Activated T-helper 17 cell treated with anti-CD3 and anti-CD28 coated beads, Interleukin-2, amount 50 U/mL, for 72 hours (primary cell): ENCODE data around the gene PI4KB. TPM values are rescaled to one million over a fixed set of nuclear protein-coding genes. Genes with fewer than 3 reads are reported as not detected.
A peak's percentile ranks its signal among the peaks of the same experiment; 100 is the strongest.

Experiments used
- ATAC-seq: fragments of 150-1000 bp; cut with Tn5 transposase; replicated peaks from 2 replicates; pipeline ENCODE4 v1.10.0; 2021; ENCODE audit warnings: mild to moderate bottlenecking, moderate library complexity
- H3K27ac Mint-ChIP-seq: one replicate; pipeline ENCODE4 v1.8.0; 2022; ENCODE audit warnings: mixed read lengths
- H3K27me3 Mint-ChIP-seq: one replicate; pipeline ENCODE4 v1.8.0; 2022; ENCODE audit warnings: mixed read lengths
- H3K36me3 Mint-ChIP-seq: one replicate; pipeline ENCODE4 v1.8.0; 2022; ENCODE audit warnings: low read depth, mild to moderate bottlenecking, mixed read lengths
- H3K4me1 Mint-ChIP-seq: one replicate; pipeline ENCODE4 v1.8.0; 2022; ENCODE audit warnings: mixed read lengths
- H3K4me3 Mint-ChIP-seq: one replicate; pipeline ENCODE4 v1.8.0; 2022; ENCODE audit warnings: mild to moderate bottlenecking, mixed read lengths
- H3K9me3 Mint-ChIP-seq: one replicate; pipeline ENCODE4 v1.8.0; 2022; ENCODE audit warnings: mixed read lengths
- total RNA-seq, 2 donors: library from RNA; stranded (reverse); gene quantifications; one replicate each; pipeline ENCODE4 v1.2.3, GENCODE V29; 2022

Gene PI4KB
- 10 to 100 TPM; 70.0 to 76.8 TPM for total RNA-seq

DNA sequence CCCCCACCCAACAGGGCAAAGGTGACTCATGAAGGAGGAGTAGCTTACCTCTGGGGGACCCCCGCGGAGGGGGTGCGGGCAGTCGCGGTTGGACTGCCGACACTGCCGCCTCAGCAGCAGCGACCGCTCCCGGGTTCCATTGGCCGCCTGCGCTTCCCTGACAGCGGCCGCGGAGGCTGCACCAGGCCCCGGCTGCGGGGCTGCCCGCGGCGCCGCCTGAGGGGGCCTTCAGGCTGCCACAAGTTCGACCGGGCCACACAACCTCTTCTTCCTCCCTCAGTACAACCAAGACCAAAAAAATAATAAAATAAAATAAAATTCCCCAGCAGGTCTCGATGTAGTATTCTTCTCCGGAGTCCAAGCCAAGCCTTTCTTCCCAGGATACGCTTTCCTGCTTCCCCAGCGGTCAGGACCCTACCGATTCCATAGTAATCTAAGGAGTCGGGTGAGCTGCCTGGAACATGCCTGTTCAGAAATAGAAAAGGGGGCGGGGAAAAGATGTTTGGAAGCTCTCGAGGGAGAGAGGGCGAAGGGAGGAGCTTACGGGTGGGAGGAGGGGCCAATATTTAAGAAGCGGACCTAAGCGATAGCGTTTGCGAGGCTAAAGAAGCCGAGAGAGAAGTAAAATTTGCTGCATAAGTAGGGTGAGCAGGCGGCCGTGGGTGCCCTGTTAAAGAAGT is at the start of gene PI4KB:
Gene PI4KB, minus strand, starts transcription at position 194 of the 680 bp plus-strand sequence. CDS start 10,935 bp downstream, outside the sequence.
- H3K36me3 Mint-ChIP-seq, result peaks cover 46% of the 10 kb centered on the region
- peak; percentile 94 for ATAC-seq
- H3K9me3 Mint-ChIP-seq, result no peaks in the 10 kb centered on the region
- peaks cover 29% of the 10 kb centered on the region for H3K4me1 Mint-ChIP-seq
- H3K27ac Mint-ChIP-seq, result peak within 1 kb of the TSS; percentile 99
- H3K27me3 Mint-ChIP-seq, result no peaks in the 10 kb centered on the region
- H3K4me3 Mint-ChIP-seq, result peak within 1 kb of the TSS; percentile 100

DNA sequence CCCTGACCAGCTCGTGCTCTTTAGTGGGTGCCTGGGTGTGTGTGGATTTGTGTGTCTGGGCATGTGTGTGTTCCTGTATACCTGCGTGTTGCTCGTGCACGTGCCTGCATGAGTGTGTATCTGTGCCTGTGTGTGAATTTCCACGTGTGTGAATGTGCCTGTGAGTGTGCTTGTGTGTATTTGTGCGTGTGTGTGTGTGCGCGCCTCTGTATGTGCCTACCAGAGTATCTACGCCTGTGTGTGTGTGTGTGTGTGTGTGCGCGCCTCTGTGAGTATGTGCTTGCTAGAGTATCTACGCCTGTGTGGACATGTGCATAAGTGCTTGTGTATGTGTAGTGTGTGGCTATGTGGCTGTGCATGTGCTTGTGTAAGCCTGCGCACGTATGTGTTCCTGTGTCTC is 46.0 kb upstream of the PI4KB start:
- Mint-ChIP-seq H3K4me3 (no peak overlapping the region), H3K27me3 (no peaks in the 10 kb centered on the region), H3K4me1 (no peaks in the 10 kb centered on the region), H3K27ac (no peak overlapping the region), H3K9me3 (no peaks in the 10 kb centered on the region), H3K36me3 (no peaks in the 10 kb centered on the region)
- no peak for ATAC-seq

DNA sequence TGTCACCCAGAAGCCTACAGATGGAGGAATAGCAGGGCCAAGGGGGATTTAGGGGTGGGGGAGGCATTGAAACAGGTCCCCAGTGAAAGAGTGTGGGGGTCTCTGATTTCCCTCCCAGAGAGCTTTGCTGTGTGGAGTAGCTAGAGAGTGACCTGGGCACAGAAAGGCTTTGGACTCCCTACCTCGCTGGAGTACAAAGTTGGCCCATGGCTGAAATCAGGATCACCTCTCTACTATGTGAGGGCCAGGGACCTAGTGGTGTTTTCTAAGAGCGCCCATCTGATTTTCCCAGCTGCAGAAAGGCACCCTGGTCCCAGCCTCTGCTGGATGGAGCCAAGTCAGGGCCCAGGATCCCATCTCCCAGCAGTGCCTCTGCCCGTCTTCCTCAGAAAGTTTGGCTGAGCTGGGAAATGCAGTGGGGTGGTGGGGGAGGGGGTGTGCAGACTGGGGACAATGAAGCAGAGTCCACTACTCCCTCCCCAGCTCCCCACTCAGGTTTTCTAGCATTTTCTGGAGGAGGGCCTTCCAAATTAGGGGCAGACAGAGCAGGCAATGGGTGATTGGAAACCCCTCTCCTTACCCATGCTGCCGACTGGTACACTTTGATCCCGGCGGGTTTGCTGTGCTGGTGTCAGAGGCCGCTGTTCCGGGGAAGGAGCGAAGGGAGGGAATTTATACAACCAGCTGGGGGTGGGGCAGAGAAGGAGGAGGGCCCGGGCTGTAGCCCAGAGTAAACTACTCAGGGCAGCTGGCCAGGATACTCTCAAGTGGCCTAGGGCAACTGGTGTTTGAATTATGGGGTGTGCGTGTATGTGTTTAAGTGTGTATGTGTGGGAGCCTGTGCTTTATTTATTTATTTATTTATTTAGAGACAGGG is 45.1 kb upstream of the PI4KB start, which contains the start of gene SELENBP1:
Gene SELENBP1, minus strand, starts transcription at position 648 of the 877 bp plus-strand sequence. Its CDS starts 64 bp downstream, at position 584.
- Mint-ChIP-seq H3K4me1 (no peaks in the 10 kb centered on the region), H3K27me3 (no peaks in the 10 kb centered on the region), H3K27ac (no peak within 1 kb of the TSS), H3K9me3 (no peaks in the 10 kb centered on the region), H3K36me3 (no peaks in the 10 kb centered on the region), H3K4me3 (no peak within 1 kb of the TSS)
- ATAC-seq, result no peak

DNA sequence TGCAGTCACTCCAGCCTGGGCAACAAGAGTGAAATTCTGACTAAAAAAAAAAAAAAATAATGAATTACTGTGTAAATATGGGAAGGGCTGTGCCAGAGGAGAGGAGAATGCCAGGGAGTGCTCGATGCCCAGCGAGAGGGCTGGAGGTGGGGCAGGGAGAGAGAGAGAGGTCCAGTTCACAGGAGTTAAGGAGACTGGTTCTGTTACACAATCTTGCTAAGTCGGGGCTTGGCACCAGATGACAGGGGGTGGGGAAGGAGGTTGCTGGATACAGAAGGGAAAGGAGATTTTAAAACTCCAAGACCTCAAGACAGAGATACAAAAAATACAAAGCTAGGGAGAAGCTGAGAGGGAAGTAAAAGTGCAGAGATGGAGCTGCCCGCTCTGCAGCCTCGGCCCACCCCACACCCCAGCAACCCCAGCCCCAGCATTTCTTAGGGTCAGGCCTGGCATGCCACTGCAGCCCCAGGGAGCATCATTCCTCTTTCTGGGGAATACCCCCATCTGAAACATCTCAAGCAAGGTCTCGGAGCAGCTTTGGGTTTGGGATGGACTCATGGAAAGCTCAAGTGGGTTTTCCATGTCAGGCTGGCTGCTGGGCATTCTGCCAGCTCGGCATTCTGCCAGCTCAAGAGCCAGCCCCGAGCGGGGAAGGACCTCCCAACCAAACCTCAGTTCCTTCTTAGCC is 44.3 kb upstream of the PI4KB start:
- no peaks in the 10 kb centered on the region for H3K9me3 Mint-ChIP-seq

DNA sequence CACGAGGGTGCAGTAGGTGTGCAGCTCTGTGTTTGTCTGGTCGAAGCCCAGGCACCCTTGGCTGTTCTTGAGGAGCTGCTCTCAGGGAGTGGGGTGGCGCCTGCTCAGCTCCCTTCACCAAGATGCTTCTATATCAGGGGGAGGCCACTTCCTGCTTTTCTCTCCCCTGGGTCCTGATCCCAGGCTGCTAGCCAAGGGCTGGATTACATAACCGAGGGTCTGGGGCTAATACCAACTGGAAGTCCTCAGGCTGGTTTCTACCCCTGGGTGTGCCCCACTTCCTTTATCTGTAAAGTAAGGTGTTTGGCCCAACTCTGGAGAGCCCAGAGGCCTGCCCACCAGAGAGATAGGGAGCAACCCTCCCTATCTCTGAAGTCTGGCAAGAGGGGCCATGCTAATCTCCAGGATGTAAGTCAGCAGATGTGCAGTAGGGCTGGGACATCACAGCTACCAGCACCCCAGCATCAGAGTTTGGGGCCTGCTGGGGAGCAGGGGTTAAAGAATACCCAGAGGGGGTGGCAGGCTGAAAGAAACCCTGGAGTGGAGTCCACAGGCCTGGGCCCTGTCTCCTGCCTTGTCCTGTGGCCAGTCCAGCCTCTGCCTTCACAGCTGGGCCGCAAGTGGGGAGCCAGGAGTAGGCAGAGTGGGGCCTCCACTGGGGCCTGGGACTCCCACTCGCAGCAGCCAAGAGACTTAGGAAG is 43.1 kb upstream of the PI4KB start:
- Mint-ChIP-seq H3K27ac (no peak overlapping the region), H3K36me3 (no peaks in the 10 kb centered on the region), H3K27me3 (no peaks in the 10 kb centered on the region), H3K4me3 (no peak overlapping the region), H3K9me3 (no peaks in the 10 kb centered on the region), H3K4me1 (no peaks in the 10 kb centered on the region)
- ATAC-seq, result no peak

More for the DNA sequence above, 44.3 kb upstream of the PI4KB start:
- H3K36me3 Mint-ChIP-seq, result no peaks in the 10 kb centered on the region
- no peak for ATAC-seq
- H3K27me3 Mint-ChIP-seq, result no peaks in the 10 kb centered on the region
- no peak overlapping the region for H3K27ac Mint-ChIP-seq
- H3K4me3 Mint-ChIP-seq, result no peak overlapping the region
- H3K4me1 Mint-ChIP-seq, result no peaks in the 10 kb centered on the region

DNA sequence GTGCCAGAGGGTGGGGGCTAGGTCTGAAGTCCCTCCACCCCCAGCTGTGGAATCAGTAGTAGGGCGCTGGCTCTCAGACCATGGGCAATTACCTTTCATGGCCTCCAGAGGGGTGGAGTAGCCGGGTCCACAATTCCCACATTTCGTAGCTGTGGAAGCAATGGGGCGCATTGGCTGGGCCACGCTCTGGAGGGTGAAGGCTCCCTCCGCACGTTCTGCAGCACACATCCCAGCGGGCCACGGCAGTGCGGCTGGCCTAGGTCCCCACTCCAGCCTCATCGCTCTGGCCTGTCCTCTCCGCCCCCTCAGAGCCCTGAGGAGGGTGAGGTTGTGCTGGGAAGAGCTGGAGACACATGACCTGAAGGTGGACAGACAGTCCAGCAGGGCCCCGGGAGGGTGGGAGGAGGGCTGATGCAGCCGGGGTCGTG is 42.4 kb upstream of the PI4KB start:
- Mint-ChIP-seq H3K36me3 (no peaks in the 10 kb centered on the region), H3K9me3 (no peaks in the 10 kb centered on the region), H3K27me3 (no peaks in the 10 kb centered on the region), H3K4me1 (no peaks in the 10 kb centered on the region), H3K27ac (no peak overlapping the region), H3K4me3 (no peak overlapping the region)
- no peak for ATAC-seq

DNA sequence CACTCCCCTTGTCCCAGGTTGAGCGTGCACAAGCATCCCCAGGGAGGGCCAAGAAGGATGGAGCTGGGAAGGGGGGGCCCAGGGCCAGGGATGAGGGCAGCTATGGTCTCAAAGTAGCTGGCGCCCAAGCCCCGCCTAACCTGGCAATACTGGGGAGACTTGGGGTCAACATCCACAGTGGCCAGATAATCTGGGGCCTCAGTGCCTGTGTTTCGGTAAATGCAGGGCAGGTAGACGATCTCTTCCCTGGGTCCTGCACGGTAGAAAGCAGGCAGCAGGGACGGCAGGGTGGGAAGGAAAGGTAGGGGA is 42.0 kb upstream of the PI4KB start:
- ATAC-seq, result no peak
- Mint-ChIP-seq H3K9me3 (no peaks in the 10 kb centered on the region), H3K4me1 (no peaks in the 10 kb centered on the region), H3K4me3 (no peak overlapping the region), H3K27ac (no peak overlapping the region), H3K27me3 (no peaks in the 10 kb centered on the region), H3K36me3 (no peaks in the 10 kb centered on the region)

DNA sequence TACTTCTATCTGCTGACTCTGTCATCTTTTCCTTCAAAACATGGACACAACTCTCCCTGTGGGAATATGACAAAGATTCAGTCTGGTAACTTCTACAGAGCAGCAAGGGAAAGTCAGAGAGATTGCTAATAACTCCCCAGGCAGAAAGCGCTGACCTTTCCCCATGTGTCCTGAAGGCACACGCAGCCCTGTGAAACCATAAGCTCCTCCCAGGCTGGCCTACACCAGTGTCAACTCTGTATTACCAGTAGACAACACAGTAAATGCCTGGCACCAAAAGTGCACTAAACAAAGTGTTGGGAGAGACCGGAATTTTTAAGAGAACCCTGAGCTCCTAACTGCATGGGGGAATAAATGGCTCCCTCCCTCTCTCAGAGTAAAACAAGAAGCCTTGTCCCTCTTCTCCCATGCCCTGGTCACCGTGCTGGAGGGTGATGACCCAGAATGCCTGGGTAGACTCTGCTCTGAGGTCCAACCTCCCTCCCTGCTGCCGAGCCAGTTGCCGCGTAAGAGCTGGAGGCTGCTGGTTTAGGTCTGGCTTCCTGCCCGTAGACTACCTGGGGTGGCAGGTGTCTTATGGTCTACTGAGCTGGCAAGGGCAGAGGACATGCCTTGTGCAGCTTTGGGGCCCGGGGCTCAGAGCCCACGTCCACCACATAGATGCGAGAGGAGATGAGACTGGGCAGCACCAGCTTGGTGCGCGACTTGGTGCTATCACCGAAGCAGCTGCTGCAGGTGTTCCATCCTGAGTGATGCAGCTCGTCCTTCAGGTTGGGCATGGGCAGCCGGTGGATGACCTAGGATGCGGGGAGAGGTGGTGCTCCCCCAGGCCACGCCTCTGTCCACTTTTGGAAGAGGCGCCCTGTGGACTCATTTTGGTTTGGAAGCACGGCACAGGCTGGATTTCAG is 41.4 kb upstream of the PI4KB start:
- Mint-ChIP-seq H3K9me3 (no peaks in the 10 kb centered on the region), H3K36me3 (no peaks in the 10 kb centered on the region), H3K27me3 (no peaks in the 10 kb centered on the region), H3K4me1 (no peaks in the 10 kb centered on the region), H3K27ac (no peak overlapping the region), H3K4me3 (no peak overlapping the region)
- no peak for ATAC-seq

DNA sequence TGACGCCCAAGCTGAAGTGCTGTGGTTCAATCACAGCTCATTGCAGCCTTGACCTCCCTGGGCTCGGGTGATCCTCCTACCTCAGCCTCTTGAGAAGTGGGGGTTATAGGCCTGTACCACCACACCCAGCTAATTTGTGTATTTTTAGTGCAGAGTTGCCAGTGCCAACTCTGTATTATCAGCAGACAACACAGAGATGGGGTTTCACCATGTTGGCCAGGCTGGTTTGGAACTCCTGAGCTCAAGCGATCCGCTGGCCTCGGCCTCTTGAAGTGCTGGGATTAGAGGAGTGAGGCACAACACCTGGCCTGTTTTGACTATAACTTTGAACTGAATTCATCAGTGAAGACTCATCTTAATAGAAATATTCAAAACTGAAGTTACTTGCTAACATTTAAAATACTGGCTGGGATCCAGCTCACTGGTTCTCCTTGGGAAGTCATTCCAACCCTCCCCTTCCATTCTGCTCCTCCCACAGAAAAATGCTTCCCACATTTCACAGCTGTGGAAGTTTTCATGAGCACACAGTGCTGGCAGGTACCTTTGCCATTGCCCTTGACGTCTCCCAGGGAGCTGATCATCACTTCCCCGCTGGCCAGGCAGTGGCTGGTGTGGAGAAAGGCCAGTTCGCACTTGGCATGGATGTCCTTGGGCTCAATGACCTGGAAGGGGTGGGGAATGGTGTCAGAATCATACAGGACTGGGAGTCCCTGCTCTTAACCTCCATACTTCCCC is 40.6 kb upstream of the PI4KB start:
- Mint-ChIP-seq H3K4me1 (no peaks in the 10 kb centered on the region), H3K9me3 (no peaks in the 10 kb centered on the region), H3K36me3 (no peaks in the 10 kb centered on the region), H3K4me3 (no peak overlapping the region), H3K27ac (no peak overlapping the region), H3K27me3 (no peaks in the 10 kb centered on the region)
- no peak for ATAC-seq

DNA sequence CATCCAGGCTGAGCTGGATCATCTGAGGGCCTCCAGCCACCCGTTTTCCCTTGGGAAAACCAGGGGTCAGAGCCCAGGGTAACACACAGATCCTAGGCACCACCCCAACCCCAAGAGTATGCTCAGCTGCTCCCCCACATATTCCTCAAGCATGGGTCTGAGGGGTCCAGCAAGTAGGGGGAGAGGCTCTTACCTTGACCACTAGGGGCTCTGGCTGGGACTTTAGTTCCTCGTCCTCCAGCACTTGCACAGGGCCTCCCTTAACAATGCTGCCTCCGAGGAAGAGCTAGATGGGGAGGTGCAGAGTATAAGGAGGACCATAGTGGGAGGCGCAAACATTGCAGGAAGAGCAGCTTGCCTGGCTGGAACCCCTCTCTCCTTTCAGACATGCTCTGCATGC is 37.8 kb upstream of the PI4KB start:
- Mint-ChIP-seq H3K36me3 (no peaks in the 10 kb centered on the region), H3K9me3 (no peaks in the 10 kb centered on the region), H3K4me3 (no peak overlapping the region), H3K27ac (no peak overlapping the region), H3K4me1 (no peaks in the 10 kb centered on the region), H3K27me3 (no peaks in the 10 kb centered on the region)
- no peak for ATAC-seq

DNA sequence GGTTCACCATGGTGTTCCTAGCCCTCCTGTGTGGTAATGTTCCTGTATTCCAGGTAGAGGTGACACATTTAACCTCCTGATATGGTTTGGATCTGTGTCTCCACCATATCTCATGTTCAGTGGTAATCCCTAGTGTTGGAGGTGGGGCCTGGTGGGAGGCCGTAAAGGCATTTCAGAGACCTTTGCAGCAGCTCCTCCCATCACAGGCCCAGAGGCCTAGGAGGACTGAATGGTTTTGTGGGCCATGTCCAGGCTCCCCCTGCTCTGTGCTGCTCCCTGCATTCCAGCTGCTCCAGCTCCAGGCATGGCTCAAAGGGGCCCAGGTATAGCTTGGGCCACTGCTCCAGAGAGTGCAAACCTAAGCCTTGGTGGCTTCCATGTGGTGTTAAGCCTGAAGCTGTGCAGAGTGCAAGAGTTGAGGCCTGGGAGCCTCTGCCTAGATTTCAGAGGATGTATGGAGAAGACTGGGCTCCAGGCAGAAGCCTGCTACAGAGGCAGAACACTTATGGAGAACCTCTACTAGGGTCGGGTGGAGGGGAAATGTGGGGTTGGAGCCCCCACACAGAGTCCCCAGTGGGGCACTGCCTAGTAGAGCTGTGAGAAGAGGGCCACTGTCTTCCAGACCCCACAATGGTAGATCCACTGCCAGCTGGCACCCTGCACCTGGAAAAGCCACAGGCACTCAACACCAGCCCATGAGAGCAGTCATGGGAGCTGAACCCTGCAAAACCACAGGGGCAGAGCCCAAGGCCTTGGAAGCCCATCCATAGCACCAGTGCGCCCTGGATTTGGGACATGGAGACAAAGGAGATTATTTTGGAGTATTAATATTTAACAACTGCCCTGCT is 35.3 kb upstream of the PI4KB start:
- Mint-ChIP-seq H3K9me3 (no peaks in the 10 kb centered on the region), H3K27me3 (no peaks in the 10 kb centered on the region), H3K36me3 (no peaks in the 10 kb centered on the region), H3K27ac (no peak overlapping the region), H3K4me3 (no peak overlapping the region), H3K4me1 (no peaks in the 10 kb centered on the region)
- no peak for ATAC-seq

DNA sequence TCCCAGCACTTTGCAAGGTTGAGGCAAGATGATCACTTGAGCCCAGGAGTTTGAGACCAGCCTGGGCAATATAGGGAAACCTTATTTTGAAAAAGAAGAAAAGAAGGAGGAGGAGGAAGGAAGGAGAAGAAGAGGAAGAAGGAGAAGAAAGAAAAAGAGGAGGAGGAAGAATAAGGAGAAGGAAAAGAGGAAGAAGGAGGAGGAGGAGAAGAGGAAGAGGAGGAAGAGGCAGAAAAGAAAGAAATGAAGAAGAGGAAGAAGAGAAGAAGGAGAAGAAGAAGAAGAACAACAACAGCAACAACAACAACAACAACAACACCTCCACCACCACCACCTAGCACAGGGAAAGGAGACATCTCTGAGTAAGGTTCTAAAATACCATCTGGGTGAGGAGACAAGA is 34.7 kb upstream of the PI4KB start:
- Mint-ChIP-seq H3K9me3 (no peaks in the 10 kb centered on the region), H3K27me3 (no peaks in the 10 kb centered on the region), H3K27ac (no peak overlapping the region), H3K4me1 (no peaks in the 10 kb centered on the region), H3K36me3 (no peaks in the 10 kb centered on the region), H3K4me3 (no peak overlapping the region)
- no peak for ATAC-seq
